OCI-LY3 (cell line): ENCODE data around the gene IL4I1.
A peak's percentile ranks its signal among the peaks of the same experiment; 100 is the strongest.

Experiments used
- H2AFZ ChIP-seq: fragments of 200-600, 300-600 bp; shearing (Covaris generic); 2 replicates; pipeline ENCODE4 v1.6.0; 2014; ENCODE audit warnings: antibody characterized with exemption, low read depth, low read length
- H3K27ac ChIP-seq: fragments of 200-600, 300-600 bp; sonication (generic); 2 replicates; pipeline ENCODE4 v1.5.1; 2014; ENCODE audit warnings: mild to moderate bottlenecking, low read length, moderate library complexity, mixed read lengths
- H3K27me3 ChIP-seq: fragments of 200-600, 300-600 bp; sonication (generic); 2 replicates; pipeline ENCODE4 v1.6.1; 2014; ENCODE audit warnings: low read depth, low read length, mixed read lengths
- H3K36me3 ChIP-seq: fragments of 200-600, 300-600 bp; sonication (generic); replicated peaks from 2 replicates; pipeline ENCODE3; 2014; ENCODE audit warnings: low read depth, low read length, mixed read lengths
- H3K4me1 ChIP-seq: fragments of 300-600, 200-600 bp; sonication (generic); 2 replicates; pipeline ENCODE4 v1.6.1; 2014; ENCODE audit warnings: low read length, mixed read lengths
- H3K4me2 ChIP-seq: fragments of 200-600, 300-600 bp; sonication (generic); 2 replicates; pipeline ENCODE4 v1.6.1; 2014; ENCODE audit warnings: low read length, mixed read lengths
- H3K4me3 ChIP-seq: fragments of 300-600, 200-600 bp; sonication (generic); 2 replicates; pipeline ENCODE4 v1.5.1; 2014; ENCODE audit warnings: antibody characterized with exemption, mild to moderate bottlenecking, low read length, moderate library complexity
- H3K79me2 ChIP-seq: fragments of 300-600, 200-600 bp; shearing (Covaris generic); 2 replicates; pipeline ENCODE4 v1.6.1; 2014; ENCODE audit warnings: mild to moderate bottlenecking, low read length, mixed read lengths
- H3K9ac ChIP-seq: fragments of 300-600, 200-600 bp; shearing (Covaris generic); 2 replicates; pipeline ENCODE4 v1.6.0; 2014; ENCODE audit warnings: mild to moderate bottlenecking, low read length, moderate library complexity
- H3K9me3 ChIP-seq: fragments of 200-600, 300-600 bp; shearing (Covaris generic); 2 replicates; pipeline ENCODE4 v1.6.1; 2014; ENCODE audit warnings: low read length, mixed read lengths; ENCODE audit not compliant: insufficient read depth
- H4K20me1 ChIP-seq: fragments of 200-600, 300-600 bp; sonication (generic); 2 replicates; pipeline ENCODE4 v1.6.1; 2016; ENCODE audit warnings: low read length, mixed read lengths; ENCODE audit not compliant: insufficient read depth
- EZH2phosphoT487 ChIP-seq: fragments of 200-600 bp; shearing (Covaris generic); IDR thresholded peaks from 2 replicates; pipeline ENCODE4 v1.6.1; 2018; ENCODE audit warnings: antibody characterized with exemption, mixed run types, low read depth
- TF ChIP-seq, protein P1 (sequence below): fragments of 200-600, 300-600 bp; sonication (generic); IDR thresholded peaks from 2 replicates; pipeline ENCODE4 v1.5.1; 2014; ENCODE audit warnings: antibody characterized with exemption, low read length, low read depth

The IL4I1 gene

DNA sequence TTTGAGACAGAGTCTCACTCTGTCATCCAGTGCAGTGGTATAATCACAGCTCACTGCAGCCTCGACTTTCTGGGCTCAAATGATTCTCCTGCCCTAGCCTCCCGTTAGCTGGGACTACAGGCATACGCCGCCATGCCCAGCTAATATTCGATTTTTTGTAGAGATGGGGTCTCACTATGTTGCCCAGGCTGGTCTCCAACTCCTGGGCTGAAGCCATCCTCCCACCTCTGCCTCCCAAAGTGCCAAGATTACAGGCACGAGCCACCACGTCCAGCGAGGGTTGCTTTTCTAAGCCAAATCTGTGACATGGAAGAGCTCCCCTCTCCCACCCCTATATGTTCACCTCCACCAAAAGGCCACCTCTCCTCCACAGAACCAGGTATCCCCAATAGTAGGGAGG lies 21.4 kb upstream of the IL4I1 start:
- Histone ChIP-seq H3K79me2 (peaks cover 87% of the 10 kb centered on the region), H3K4me1 (peaks cover 78% of the 10 kb centered on the region), H3K4me2 (0 out of 2 replicates have a peak overlapping the region, but pooled peaks have one; percentile 85), H3K27me3 (no peaks in the 10 kb centered on the region), H3K9ac (no peak overlapping the region), H3K4me3 (no peak overlapping the region), H3K27ac (peak overlapping the region; percentile 87), H4K20me1 (no peaks in the 10 kb centered on the region), H2AFZ (no peak overlapping the region), H3K9me3 (no peaks in the 10 kb centered on the region), H3K36me3 (peaks cover 42% of the 10 kb centered on the region)
- TF ChIP-seq, protein P1, sequence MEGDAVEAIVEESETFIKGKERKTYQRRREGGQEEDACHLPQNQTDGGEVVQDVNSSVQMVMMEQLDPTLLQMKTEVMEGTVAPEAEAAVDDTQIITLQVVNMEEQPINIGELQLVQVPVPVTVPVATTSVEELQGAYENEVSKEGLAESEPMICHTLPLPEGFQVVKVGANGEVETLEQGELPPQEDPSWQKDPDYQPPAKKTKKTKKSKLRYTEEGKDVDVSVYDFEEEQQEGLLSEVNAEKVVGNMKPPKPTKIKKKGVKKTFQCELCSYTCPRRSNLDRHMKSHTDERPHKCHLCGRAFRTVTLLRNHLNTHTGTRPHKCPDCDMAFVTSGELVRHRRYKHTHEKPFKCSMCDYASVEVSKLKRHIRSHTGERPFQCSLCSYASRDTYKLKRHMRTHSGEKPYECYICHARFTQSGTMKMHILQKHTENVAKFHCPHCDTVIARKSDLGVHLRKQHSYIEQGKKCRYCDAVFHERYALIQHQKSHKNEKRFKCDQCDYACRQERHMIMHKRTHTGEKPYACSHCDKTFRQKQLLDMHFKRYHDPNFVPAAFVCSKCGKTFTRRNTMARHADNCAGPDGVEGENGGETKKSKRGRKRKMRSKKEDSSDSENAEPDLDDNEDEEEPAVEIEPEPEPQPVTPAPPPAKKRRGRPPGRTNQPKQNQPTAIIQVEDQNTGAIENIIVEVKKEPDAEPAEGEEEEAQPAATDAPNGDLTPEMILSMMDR = no peak
- no peak for TF ChIP-seq EZH2phosphoT487

DNA sequence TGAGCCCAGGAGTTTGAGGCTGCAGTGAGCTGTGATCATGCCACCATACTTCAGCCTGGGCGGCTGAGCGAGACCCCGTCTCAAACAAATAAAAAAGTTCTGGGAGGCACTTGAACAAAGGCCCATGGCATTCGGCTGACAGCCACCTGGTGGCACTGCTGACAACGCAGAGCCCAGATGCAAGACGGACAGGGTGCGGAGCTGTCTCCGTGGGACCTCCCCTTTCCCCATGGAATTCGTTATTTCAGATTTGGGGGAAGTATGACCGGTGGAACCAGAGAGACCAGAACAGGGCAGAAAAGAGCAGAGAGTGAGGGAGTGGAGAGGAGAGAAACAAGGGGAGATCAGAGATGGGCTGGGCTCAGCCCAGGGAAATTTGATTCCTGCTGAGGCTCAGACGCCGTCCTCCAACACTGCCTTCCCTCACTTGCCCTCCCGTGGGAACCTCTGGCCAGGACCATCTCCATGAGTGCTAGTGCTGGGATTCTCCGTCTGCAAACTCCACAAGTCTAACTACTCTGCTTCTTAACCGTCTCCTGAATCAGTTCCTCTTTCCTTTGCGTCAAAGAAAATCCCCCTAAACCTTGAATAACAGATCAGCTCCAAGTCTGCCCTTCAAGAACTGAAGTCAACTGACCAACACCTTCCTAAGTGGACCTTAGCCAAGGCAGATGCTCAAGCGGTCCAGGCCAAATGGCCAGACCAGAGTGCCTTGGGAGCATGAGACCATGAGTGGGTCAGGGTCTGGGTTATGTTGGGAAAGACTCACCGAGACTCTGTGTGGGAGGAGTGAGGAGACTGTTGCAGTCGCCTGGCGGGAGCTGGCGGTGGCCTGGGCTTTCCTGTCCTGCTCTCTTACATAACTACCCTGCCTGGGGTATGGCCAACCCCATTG lies 20.4 kb upstream of the IL4I1 start:
- Histone ChIP-seq H4K20me1 (no peaks in the 10 kb centered on the region), H3K36me3 (peaks cover 47% of the 10 kb centered on the region), H3K9ac (peak overlapping the region; percentile 83), H3K27ac (peak overlapping the region; percentile 87), H3K27me3 (no peaks in the 10 kb centered on the region), H3K79me2 (peaks cover 86% of the 10 kb centered on the region), H3K4me2 (peak overlapping the region; percentile 85), H3K4me3 (peak overlapping the region; percentile 71), H2AFZ (no peak overlapping the region), H3K9me3 (no peaks in the 10 kb centered on the region), H3K4me1 (peaks cover 78% of the 10 kb centered on the region)
- no peak for TF ChIP-seq EZH2phosphoT487
- TF ChIP-seq, protein P1 = peak; percentile 94

DNA sequence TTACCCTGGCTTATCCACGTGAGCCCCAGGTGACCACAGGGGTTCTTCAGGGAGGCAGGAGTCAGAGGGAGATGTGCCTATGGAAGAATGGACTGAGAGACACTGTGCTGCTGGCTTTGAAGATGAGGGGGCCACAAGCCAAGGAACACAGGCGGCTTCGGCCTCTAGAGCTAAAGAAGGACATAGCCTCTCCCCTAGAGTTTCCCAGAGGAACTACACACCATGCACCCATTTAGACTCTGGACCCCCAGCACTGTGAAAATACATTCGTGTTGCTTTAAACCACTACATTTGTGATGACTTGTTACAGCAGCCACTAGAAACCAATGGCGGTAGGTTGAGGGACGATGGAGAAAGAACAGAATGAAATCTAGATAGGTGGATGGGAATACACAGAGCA lies 18.6 kb upstream of the IL4I1 start:
- Histone ChIP-seq H3K9ac (no peak overlapping the region), H3K9me3 (no peaks in the 10 kb centered on the region), H3K4me1 (peaks cover 78% of the 10 kb centered on the region), H3K27ac (no peak overlapping the region), H2AFZ (no peak overlapping the region), H3K27me3 (no peaks in the 10 kb centered on the region), H3K4me3 (no peak overlapping the region), H3K4me2 (no peak overlapping the region), H3K36me3 (peaks cover 49% of the 10 kb centered on the region), H4K20me1 (no peaks in the 10 kb centered on the region), H3K79me2 (peaks cover 78% of the 10 kb centered on the region)
- TF ChIP-seq, protein P1 = 0 out of 2 replicates have a peak, but pooled peaks have one; percentile 5
- TF ChIP-seq EZH2phosphoT487 = no peak

DNA sequence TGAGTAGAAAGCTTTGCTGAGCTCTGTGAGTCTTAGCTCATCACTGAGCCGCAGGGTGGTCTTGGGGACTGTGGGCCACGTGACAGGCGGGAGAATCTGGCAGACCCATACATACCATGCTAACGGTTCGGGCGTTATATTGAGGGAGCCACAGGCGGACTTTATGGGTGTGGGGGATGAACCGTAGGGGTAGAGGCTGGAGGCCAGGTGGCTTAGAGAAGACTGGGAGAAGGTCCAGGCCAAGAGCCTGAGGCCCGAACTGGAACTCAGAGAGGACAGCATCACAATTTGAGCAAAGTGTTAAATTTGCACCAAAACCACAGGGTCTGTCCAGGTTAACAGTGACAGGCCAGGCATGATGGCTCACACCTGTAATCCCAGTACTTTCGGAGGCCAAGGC lies 17.0 kb upstream of the IL4I1 start:
- H3K79me2 ChIP-seq = peaks cover 77% of the 10 kb centered on the region
- no peaks in the 10 kb centered on the region for H4K20me1 ChIP-seq
- TF ChIP-seq EZH2phosphoT487 = no peak
- TF ChIP-seq, protein P1 = no peak
- H2AFZ ChIP-seq = no peak overlapping the region
- peaks cover 63% of the 10 kb centered on the region for H3K36me3 ChIP-seq
- peaks cover 79% of the 10 kb centered on the region for H3K4me1 ChIP-seq
- H3K4me2 ChIP-seq = peak overlapping the region; percentile 16; the same call in 1 of the 2 replicates
- H3K9ac ChIP-seq = peak overlapping the region; percentile 3; the same call in 1 of the 2 replicates
- H3K27ac ChIP-seq = peak overlapping the region; percentile 95
- H3K4me3 ChIP-seq = no peak overlapping the region
- H3K9me3 ChIP-seq = no peaks in the 10 kb centered on the region
- no peaks in the 10 kb centered on the region for H3K27me3 ChIP-seq
